ENCODE results near the gene DLST.

DLST gene

GRCh38 chr14:74897642-74898041 is 15.9 kb downstream of the DLST start:
- DNase-seq (ENCODE audit: low spot score) = no peak

- DNase-seq (ENCODE audit: low spot score) = no peak
These were observed 16.4 kb downstream of the DLST start for GRCh38 chr14:74898083-74898482.

GRCh38 chr14:74898694-74899093 is 17.0 kb downstream of the DLST start:
- DNase-seq (ENCODE audit: low spot score) = no peak

- DNase-seq (ENCODE audit: low spot score) = no peak
These were observed 21.4 kb downstream of the DLST start for GRCh38 chr14:74902941-74903705.

GRCh38 chr14:74904635-74905503 is 23.2 kb downstream of the DLST start:
- DNase-seq (ENCODE audit: low spot score) = no peak

GRCh38 chr14:74905595-74906142 is 24.0 kb downstream of the DLST start:
- DNase-seq (ENCODE audit: low spot score) = peak; percentile 42

- DNase-seq (ENCODE audit: low spot score) = no peak
These were observed 25.3 kb downstream of the DLST start for GRCh38 chr14:74906925-74907521.

- no peak for DNase-seq (ENCODE audit: low spot score)
These were observed 26.0 kb downstream of the DLST start for GRCh38 chr14:74907744-74908143.

GRCh38 chr14:74908861-74909341 is 27.2 kb downstream of the DLST start:
- no peak for DNase-seq (ENCODE audit: low spot score)

- DNase-seq (ENCODE audit: low spot score) = no peak
These were observed 27.8 kb downstream of the DLST start for GRCh38 chr14:74909501-74909900.

- no peak for DNase-seq (ENCODE audit: low spot score)
These were observed 28.2 kb downstream of the DLST start for GRCh38 chr14:74909911-74910310.

GRCh38 chr14:74910556-74910955 is 28.8 kb downstream of the DLST start:
- DNase-seq (ENCODE audit: low spot score) = no peak

- DNase-seq (ENCODE audit: low spot score) = no peak
These were observed 29.5 kb downstream of the DLST start for GRCh38 chr14:74911221-74911620.

- no peak for DNase-seq (ENCODE audit: low spot score)
These were observed 30.0 kb downstream of the DLST start for GRCh38 chr14:74911704-74912103.

GRCh38 chr14:74912111-74912510 is 30.4 kb downstream of the DLST start:
- no peak for DNase-seq (ENCODE audit: low spot score)

- no peak for DNase-seq (ENCODE audit: low spot score)
These were observed 31.1 kb downstream of the DLST start for GRCh38 chr14:74912801-74913200.

- no peak for DNase-seq (ENCODE audit: low spot score)
These were observed 31.7 kb downstream of the DLST start for GRCh38 chr14:74913393-74913910.

GRCh38 chr14:74913986-74914573 is 32.4 kb downstream of the DLST start:
- no peak for DNase-seq (ENCODE audit: low spot score)

GRCh38 chr14:74915426-74915825 is 33.7 kb downstream of the DLST start:
- no peak for DNase-seq (ENCODE audit: low spot score)

GRCh38 chr14:74915826-74916225 is 34.1 kb downstream of the DLST start:
- no peak for DNase-seq (ENCODE audit: low spot score)

GRCh38 chr14:74917178-74917543 is 35.4 kb downstream of the DLST start:
- no peak for DNase-seq (ENCODE audit: low spot score)

GRCh38 chr14:74917646-74918081 is 35.9 kb downstream of the DLST start:
- DNase-seq (ENCODE audit: low spot score) = no peak

Measured in LoVo (cell line).